ENCODE results near the gene EBI3.
"Not testable (repeated sequence)": the region's sequence is repeated elsewhere in the genome, so short reads cannot be mapped to it uniquely, and the experiment has no call there.

EBI3 gene

DNA sequence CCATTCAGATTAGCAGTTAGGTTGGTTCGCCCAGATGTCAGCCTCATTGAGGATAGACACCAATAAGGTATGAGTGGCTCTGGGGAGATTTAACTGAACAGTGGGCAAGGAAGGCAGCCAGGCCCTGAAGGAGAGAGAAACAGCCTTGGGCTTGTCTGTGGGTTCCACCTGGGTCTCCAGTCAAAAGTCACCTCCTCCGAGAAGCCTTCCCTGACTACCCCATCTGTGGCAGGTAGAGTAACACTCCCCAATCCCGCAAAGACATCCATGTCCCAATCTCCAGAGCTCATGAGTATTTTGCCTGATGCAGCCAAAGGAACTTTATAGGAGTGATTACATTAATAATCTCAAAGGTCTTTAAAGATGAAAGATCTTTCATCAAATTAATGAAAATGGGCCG is 9.5 kb downstream of the EBI3 start:
- no peak for DNase-seq

DNA sequence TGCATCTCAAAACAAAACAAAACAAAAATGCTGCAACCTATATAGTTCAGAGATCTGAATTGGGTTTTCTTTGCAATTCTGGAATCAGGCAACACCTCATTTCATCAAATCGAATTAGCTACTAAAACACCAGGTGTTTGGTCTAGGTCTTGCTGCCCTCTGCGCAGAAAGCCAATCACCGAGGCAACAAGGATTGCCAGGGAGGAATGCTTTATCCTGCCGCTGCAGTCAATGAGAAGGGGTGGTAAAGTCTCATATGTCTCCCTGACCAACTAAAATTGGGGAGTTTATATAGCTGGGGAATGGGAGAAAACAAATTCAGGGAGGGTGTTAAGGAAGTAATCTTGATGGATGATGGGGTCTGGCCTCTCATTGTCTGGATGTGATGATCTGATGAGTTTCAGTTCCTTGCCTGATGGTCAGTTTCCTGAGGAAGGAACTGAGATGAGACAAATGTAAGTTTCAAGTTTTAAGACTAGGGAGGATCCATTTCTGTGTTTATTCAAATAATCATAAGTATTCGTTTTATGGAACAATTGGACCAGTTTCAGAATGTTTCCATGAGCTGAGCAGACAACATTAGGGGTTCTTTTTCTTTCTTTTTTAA is 12.6 kb downstream of the EBI3 start:
- no peak for DNase-seq

DNA sequence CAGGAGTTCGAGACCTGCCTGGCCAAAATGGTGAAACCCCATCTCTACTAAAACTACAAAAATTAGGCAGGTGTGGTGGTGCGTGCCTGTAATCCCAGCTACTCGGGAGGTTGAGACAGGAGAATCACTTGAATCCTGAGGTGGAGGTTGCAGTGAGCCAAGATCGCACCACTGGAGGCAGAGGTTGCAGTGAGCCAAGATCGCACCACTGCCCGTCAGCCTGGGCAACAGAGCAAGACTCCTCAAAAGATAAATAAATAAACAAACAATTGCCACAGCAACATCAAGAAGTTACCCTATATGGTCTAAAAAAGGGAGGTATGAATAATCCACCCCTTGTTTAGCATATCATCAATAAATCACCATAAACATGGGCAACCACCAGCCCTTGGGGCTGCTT is 16.6 kb downstream of the EBI3 start:
- DNase-seq = not testable (repeated sequence)

DNA sequence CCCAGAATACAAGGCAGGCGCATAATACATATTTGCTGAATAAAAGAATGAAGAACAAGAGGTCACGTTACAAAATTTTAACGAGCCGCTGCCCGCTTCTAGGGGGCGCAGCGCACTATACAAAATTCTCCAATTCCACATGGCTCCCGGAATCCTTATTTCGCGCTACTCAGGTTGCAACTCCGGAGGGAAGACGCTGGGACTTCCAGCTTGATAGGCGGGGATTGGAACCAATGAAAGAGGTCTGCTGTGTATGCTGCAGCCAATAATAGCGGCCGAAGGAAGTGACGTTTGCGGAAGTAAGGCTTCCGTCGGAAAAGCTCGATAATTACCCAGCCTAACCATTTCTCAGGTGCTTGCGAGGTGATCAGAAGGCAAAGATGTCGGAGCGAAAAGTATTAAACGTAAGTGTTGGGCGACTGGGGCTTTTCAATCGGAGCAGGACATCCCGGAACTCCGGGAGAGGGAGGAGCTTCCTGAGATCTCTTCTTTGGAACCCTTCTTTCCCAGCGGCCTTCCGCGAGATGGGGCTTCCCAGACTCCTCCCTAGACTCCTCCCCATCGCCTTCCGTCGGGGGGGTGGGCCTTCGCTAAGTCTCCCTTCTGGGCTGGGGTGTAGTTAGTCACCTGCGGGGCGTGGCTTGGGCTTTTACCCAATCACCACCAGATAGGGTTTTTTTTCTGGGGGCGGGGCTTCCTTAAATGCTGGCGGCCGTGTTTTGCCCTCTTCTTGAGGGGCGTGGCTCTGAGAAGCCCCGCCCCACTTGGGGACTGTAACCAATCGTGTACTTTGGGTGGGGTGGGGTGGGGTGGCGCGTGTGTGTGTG is 17.7 kb downstream of the EBI3 start, which contains the start of gene YJU2:
TSS of gene YJU2 (plus strand) at position 314 of the 827 bp plus-strand sequence. CDS start at position 381, 67 bp downstream.
- peak; percentile 98 for DNase-seq

DNA sequence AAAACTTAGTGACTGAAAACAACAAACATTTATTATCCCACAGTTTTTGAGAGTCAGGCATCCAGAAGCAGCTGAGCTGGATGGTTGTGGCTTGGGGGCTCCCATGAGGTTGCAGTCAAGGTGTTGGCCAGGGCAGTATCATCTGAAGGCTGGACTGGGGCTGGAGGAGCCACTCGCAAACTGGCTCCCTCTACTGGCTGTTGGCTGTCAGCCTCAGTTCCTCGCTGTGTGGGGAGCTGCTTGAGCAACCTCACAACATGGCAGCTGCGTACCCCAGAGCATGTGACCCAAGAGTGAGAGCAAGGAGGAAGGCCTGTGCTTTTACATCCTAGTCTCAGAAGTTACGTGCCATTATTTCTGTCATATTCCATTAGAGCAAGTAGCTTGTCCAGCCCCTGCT is 27.2 kb downstream of the EBI3 start:
- DNase-seq = no peak

DNA sequence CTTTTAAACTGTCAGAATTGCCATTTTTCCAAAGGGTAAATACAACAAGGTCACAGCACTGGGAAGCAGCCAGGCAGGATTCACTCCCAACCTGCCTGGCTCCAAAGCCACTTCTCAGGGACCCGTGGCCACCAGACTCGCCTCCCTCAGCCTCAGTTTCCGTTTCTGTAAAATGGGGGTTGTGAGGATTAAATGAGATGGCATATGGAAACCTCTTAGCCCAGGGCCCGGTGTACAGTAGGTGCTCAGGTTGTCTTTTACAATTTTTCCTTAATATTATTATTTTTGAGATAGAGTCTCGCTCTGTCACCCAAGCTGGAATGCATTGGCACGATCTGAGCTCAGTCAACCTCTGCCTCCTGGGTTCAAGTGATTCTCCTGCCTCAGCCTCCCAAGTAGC is 27.7 kb downstream of the EBI3 start:
- DNase-seq = no peak

DNA sequence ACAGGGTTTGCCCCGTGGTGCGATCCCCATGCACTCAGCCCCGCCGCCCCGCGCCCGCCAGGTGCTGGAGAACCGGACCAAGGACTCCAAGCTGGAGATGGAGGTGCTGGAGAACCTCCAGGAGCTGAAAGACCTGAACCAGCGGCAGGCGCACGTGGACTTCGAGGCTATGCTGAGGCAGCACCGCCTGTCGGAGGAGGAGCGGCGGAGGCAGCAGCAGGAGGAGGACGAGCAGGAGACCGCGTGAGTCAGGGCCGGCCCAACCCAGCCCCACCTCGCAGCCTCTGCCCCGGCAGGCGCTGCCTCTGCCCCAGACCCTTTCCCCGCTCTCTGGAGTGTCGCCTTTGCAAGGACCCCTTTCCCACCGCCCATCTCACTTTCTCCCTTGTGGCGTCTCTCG is 28.9 kb downstream of the EBI3 start:
- no peak for DNase-seq

DNA sequence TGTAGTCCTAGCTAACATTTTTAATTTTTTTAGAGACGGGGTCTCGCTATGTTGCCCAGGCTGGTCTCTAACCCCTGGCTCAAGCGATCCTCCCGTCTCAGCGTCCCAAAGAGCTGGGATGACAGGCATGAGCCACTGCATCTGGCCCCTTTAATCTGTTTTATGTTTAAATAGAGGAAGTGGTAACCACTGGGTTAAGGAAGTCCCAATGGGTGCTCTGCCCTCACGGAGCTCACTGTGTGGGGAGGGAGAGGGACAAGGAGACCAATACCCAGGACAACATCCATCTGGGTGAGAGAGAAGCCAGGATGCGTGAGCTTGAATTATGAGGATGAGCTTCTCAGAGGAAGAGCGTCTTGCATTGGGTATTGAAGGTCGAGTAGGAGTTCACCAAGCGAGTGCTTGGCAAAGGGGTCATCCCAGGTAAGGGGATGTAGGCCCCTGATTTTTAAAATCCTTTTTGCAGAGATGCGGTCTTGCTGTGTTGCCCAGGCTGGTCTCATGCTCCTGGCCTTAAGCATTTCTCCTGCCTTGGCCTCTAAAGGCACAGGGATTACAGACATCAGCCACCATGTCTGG is 31.4 kb downstream of the EBI3 start:
- DNase-seq = no peak

DNA sequence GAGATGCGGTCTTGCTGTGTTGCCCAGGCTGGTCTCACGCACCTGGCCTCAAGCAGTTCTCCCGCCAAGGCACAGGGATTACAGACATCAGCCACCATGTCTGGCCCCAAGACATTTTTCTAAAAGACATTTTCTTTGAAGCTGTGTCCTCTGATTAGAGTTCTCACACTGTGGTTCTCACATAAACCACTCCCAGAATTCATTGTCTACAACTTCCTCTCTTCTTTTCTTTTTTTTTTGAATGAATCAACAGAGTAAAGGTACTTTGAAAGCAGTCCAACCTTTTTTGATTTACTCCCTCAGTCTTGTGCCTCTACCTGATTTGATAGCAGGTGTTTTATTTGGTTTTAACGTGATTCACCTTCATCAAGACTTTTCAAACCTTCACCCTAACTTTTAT is 35.5 kb downstream of the EBI3 start:
- DNase-seq = no peak

DNA sequence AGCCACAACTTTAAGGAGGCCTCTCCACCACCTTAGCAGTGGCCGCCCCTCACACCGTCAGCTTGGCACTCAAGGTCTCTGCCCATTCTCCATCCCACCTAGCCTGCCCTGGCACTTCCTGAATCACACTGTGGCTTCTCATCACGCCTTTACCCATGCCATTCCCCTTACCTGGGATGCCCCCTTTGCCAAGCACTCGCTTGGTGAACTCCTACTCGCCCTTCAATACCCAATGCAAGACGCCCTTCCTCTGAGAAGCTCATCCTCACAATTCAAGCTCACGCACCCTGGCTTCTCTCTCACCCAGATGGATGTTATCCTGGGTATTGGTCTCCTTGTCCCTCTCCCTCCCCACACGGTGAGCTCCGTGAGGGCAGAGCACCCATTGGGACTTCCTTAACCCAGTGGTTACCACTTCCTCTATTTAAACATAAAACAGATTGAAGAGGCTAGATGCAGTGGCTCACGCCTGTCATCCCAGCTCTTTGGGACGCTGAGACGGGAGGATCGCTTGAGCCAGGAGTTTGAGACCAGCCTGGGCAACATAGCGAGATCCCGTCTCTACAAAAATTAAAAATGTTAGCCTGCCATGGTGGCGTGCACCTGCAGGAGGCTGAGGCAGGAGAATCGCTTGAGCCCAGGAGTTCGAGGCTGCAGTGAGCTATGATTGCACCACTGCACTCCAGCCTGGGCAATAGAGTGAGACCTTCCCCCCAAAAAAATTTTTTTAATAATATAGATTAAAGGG is 37.1 kb downstream of the EBI3 start:
- no peak for DNase-seq

DNA sequence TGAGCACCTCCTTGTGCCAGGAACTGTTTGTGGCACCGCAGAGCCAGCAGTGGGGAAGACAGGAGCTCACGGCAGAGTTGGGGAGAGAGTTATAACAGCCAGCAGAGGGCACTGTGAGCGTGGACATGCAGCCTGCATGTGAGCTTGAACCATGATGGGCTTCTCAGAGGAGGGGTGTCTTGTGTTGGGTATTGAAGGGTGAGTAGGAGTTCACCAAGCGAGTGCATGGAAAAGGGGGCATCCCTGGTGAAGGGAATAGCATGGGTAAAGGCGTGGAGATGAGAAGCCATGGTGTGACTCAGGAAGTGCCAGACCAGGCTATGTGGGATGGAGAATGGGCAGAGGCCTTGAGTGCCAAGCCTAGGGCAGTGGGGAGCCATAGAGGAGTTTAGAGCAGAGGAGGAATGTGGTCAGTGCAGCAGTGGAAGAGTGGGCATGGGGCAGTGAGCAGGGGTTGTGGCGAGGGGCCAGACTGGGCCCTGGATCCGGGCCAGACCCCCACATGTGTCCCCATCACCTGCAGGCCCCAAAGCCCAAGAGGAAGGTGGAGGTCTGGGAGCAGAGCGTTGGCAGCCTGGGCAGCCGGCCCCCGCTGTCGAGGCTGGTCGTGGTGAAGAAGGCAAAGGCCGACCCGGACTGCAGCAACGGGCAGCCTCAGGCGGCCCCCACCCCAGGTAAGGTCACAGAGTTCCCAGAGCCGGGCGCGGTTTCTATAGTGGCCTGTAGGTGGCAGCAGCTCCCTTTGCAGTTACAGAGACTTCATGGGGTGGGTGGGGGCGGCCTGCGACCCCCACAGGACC is 38.0 kb downstream of the EBI3 start:
- peak; percentile 12 for DNase-seq

DNA sequence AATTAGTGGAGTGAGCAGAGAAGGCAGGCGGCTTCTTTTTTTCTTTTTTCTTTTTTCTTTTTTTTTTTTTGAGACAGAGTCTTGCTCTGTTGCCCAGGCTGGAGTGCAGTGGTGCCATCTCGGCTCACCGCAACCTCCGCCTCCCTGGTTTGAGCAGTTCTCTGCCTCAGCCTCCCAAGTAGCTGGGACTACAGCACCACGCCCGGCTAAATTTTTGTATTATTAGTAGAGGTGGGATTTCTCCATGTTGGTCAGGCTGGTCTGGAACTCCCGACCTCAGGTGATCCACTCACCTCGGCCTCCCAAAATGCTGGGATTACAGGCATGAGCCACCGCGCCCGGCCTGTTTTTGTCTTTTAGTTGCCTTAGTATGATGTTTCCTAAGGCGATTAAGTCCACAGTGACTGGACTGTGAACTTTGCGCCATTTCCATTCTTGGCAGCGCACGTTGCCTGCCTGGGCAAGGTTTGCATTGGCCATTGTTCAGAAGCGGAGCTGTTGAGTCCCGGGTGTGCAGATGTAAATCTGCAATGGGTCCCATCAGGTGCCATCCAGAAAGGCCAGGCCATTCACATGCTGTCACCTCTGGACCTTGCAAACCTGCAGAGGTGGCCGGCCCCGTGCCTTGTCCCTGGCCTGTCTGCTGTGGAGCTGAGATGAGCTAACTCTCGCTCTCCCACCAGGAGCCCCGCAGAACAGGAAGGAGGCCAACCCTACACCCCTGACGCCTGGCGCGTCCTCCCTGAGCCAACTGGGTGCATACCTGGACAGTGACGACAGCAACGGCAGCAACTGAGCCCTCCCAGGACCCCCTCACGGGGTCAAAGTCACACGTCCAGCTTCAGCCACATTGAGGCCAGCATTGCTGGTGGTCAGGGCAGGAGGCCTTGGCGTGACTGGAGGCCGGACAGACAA is 38.8 kb downstream of the EBI3 start:
- no peak for DNase-seq

DNA sequence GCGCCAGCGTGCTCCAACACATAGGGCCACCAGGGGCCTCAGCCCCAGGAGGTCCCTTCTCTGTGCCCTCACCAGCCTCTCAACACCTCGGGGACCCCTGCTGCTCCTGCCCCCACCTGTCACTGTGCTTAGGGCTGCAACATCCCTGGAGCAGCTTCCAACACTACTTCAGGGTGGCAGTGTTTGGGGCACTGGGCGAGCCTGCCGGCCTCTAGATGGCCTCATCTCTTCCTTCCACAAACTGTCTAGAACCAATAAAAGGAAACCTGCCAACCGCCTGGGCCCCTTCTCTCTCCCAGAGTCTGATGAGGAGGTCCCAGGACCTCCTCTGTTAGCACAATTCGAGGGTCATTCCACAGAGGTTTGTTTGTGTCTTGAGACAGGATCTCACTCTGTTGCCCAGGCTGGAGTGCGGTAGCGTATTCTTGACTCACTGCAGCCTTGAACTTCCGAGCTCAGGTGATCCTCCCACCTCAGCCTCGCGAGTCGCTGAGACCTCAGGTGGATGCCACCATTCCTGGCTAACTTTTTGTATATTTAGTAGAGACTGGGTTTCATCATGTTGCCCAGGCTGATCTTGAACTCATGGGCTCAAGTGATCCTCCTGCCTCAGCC is 39.6 kb downstream of the EBI3 start:
- no peak for DNase-seq

DNA sequence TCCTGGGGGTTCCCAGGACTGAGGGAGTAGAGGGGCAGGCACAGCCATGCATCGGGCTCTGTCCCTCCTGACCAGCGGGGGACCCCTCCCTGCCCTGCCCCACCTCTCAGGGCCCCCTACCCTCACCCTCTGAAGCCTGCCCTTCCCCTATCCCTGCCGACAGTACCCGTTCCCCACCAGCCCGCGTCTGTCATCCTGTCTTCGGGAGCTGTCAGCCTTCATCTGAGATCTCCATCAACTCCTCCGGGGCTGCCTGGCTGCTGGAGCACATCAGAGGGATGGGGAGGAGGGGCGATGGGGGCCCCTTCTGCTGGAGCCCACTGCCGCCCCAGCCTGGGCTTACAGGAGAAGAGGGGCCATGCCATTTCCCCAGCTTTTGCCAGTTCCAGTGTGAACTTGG is 43.6 kb downstream of the EBI3 start:
- DNase-seq = no peak

DNA sequence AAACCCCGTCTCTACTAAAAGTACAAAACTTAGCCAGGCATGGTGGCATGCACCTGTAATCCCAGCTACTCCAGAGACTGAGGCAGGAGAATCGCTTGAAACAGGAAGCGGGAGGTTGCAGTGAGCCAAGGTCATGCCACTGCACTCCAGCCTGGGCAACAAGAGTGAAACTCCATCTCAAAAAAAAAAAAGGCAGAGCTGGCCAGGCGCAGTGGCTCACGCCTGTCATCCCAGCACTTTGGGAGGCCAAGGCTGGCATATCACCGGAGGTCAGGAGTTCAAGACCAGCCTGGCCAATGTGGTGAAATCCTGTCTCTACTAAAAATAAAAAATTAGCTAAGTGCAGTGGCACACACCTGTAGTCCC is 45.0 kb downstream of the EBI3 start:
- DNase-seq = not testable (repeated sequence)

DNA sequence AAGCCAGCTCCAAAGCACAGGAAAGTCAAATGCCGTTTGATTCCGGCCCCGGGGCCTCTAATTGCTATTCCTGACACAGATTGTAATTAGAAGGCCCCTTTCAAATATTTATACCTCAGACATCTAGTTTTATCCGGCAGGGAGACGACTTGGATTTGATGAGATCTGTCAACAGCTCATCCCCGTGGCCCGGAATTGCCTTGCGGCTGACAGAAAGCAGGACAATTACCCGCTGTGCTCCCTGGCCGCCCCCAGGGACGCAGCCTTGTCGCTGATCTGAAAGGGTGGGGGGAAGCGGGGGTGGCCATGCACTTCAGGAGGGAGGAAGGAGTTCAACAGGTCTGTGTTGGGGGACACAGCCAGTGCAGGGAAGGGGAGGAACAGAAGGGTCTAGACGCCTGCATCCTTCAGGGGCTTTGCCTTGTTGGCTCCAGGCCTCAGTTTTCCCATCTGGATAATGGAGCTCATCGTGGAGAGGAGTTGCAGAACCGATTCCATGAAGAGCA is 47.9 kb downstream of the EBI3 start:
- no peak for DNase-seq

DNA sequence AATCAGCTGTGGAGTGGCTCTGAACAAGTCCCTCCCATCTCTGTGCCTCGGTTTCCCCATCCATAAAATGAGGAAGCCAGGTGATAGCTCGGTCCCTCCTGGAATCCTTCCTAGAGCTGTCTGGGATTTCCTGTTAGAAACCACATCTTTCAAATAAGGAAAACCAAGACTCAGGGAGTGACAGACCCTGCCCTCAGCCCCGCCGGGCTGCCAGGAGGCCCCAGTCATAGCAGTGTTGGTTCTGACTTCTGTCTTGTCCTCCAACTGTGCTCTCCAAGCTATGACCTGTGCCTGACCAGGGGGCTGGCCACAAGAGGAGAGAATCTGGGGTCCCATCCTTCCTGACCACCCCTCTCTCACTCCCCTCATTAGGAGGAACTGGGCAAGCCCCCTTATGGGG is 48.7 kb downstream of the EBI3 start:
- DNase-seq = no peak

DNA sequence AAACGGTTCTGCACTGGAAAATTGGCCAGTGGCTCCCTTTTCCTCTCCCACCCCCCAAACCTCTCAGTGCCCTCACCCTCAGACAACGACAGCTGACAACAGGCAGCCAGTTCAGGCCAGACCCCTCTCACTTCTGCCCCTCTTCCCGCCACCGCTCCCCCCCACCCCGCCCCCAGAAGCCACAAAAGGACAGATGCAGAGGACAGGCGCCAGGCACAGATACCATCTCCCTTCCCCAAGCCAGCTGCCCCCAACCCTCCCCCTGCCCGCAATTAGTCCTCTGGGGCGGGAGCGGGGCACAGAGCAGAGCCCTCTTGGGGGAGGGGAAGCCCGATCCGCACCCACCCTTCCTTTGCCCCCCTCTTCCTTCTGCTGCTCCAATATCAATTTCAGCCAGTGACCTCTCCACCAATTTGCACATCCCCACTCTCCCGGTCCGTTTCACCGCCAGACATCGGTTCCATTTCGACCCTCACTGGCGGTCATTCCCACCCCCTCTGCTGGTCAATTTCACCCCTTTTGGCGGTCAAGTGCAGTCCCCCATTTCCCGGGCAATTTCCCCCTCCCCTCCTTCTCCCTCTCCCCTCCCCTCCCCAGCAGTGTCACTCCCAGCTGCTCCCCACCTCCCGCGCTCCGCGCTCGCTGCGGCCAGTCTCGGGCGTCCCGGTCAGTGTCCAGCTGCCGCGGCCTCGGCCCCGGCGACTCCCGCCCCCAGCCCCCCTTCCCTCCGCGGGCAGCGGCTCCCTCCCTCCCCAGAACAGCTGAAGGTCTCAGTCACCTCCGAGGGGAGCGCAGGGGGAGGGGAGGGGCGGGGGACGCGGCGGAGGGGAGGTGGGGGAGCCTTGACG is 49.3 kb downstream of the EBI3 start, which contains the start of gene SHD:
TSS of gene SHD (plus strand) at position 848 of the 848 bp plus-strand sequence. CDS start 798 bp downstream, outside the sequence.
- DNase-seq = no peak

DNA sequence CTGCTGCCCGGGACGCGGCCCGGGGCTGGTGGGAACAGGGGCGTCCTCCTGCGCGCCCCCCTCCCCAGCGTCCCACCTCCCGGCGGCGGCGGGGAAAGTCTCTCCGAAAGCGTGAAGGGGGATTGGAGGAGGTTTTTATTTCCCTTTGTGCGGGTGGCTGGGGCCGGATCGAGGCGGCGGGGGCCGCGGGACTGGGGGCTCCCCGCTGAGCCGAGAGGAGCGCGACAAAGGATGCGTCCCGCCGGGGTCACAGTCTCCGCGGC is 49.9 kb downstream of the EBI3 start:
- no peak for DNase-seq
